Heart left ventricle (tissue), 16 donors: Measurements from ENCODE around the gene TRIM14. TPM values are rescaled to one million over a fixed set of nuclear protein-coding genes. Genes with fewer than 3 reads are reported as not detected.

ENCODE experiments used
- ATAC-seq, 4 donors: fragments of 200-7000 bp; cut with Tn5 transposase; one replicate each; pipeline ENCODE4 v1.9.1; 2020 to 2022; ENCODE audit warnings: moderate library complexity in 4 of 4, mild to moderate bottlenecking in 3 of 4, moderate number of reproducible peaks in 1 of 4
- DNase-seq, 5 donors: peaks; one replicate each; pipeline ENCODE4 v3.0.0-alpha.2; 2020
- H3K27ac ChIP-seq, 12 donors: fragments of 200-600 bp; sonication (generic) in 4 of 12; one replicate each; pipeline versions ENCODE4 v1.5.0 to v1.8.0; 2016 to 2022; ENCODE audit warnings: mild to moderate bottlenecking in 2 of 12
- H3K27me3 ChIP-seq, 9 donors: fragments of 200-600 bp; sonication (generic) in 2 of 9; one replicate each; pipeline versions ENCODE4 v1.5.1 to v1.8.0; 2016 to 2022; ENCODE audit warnings: mild to moderate bottlenecking in 3 of 9
- H3K36me3 ChIP-seq, 9 donors: fragments of 200-600 bp; sonication (generic) in 2 of 9; one replicate each; pipeline versions ENCODE4 v1.5.0 to v1.8.0; 2018 to 2022; ENCODE audit warnings: mild to moderate bottlenecking in 2 of 9
- H3K4me1 ChIP-seq, 12 donors: fragments of 200-600 bp; sonication (generic) in 4 of 12; one replicate each; pipeline versions ENCODE4 v1.5.0 to v1.8.0; 2016 to 2022; ENCODE audit warnings: mild to moderate bottlenecking in 3 of 12
- H3K4me3 ChIP-seq, 12 donors: fragments of 200-600 bp; sonication (generic) in 4 of 12; one replicate each; pipeline versions ENCODE4 v1.5.0 to v1.8.0; 2017 to 2022; ENCODE audit warnings: mild to moderate bottlenecking in 9 of 12, moderate library complexity in 4 of 12
- H3K9me3 ChIP-seq, 12 donors: fragments of 200-600 bp; sonication (generic) in 4 of 12; one replicate each; pipeline versions ENCODE4 v1.5.0 to v1.8.0; 2016 to 2022; ENCODE audit warnings: mild to moderate bottlenecking in 1 of 12
- CTCF ChIP-seq, 12 donors: fragments of 200-600 bp; sonication (generic) in 4 of 12; IDR thresholded peaks; one replicate each; pipeline versions ENCODE4 v1.5.0 to v1.8.0; 2018 to 2022; ENCODE audit warnings: antibody characterized with exemption in 12 of 12, mild to moderate bottlenecking in 5 of 12
- POLR2A ChIP-seq, 2 donors: fragments of 450-650 bp; IDR thresholded peaks; one replicate each; pipeline ENCODE4 v1.6.1; 2017; ENCODE audit warnings: antibody characterized with exemption in 2 of 2, mild to moderate bottlenecking in 2 of 2, moderate library complexity in 2 of 2
- WGBS, 4 donors: extraction: QIAGEN DNeasy Blood & Tissue Kit in 2 of 4; methylation state at CpG; one replicate each; pipeline versions ENCODE4 v1.1.5 to v1.1.7; 2013 to 2018; 5-methylcytosine and 5-hydroxymethylcytosine counted together
- intact Hi-C, 10 donors: fragments of 100-400 bp; cut with DNase I; formaldehyde crosslinking; loops; one replicate each; pipeline versions ENCODE4 v1.11.1 to v1.14.2; 2022
- polyA plus RNA-seq, 2 donors: library from polyadenylated mRNA; stranded (reverse); fragments of 200-250 nt; gene quantifications; one replicate each; pipeline ENCODE4 v1.2.3, GENCODE V29; 2013
- total RNA-seq, 9 donors: library from RNA; depleted of rRNA in 2 of 9; stranded (reverse); fragments of >200 nt in 2 of 9; fragmentation: NEBNext Ultra II Directional in 3 of 9; extraction: Animal tissue kit (Norgen Biotek cat#: 25700) in 3 of 9; gene quantifications; one replicate each; pipeline versions ENCODE4 v1.1.0 to v1.2.4, GENCODE V29; 2016 to 2023
- donor health status: ischemic (EF 13 %, LVEDD 7.1; RV severe dilation, severe dysfunction).
- donor health status: healthy with polysubstance abuse.
- donor health status: DM: no; HTN: yes; CAD: no.
- donor health status: DM: no; HTN: no; CAD: no.
- donor health status: ischemic (EF 25% LVEDD 6.9; RV normal size, moderate dysfunction).
- donor health status: ischemic (EF 25% LVEDD 5.7; RV mildly dilated, moderate dysfunction).
- donor health status: healthy.
- donor health status: DM: yes; HTN: yes; CAD: no.
- donor health status: ischemic (EF 35%, LVEDD 5.7; RV mildly dilated, moderate dysfunction).
- donor health status: nonischemic (EF 11% LVEDD 7.7; RV severe dilation, severe dysfunction).
- donor health status: DM: yes; HTN: yes; CAD: no.
- donor health status: PGD.
- donor health status: ischemic (EF 29% LVEDD 5.4; RV normal size, mild dysfunction).
- donor health status: nonischemic (EF 23%, LVEDD 6.1; RV moderate dilation, normal function).

The TRIM14 gene
- total and polyA plus RNA-seq, 11 donors = 0.89 to 20.8 (median 1.9) TPM

- Histone ChIP-seq H3K9me3 (no peaks in the 10 kb centered on the region), H3K4me1 (no peaks in the 10 kb centered on the region), H3K27me3 (peaks cover 0 to 2% (median 0%) of the 10 kb centered on the region in 9 donors), H3K27ac (no peak overlapping the region), H3K36me3 (peaks cover 0 to 11% (median 0%) of the 10 kb centered on the region in 9 donors), H3K4me3 (no peak overlapping the region)
- TF ChIP-seq POLR2A (IDR thresholded peaks at IDR 0.05) (no peak), CTCF (IDR thresholded peaks at IDR 0.05) (no peak)
- ATAC-seq (no peak), DNase-seq (no peak)
- 88 to 92% (median 91%) methylated on average over 7 of the region's 7 CpGs for WGBS, 4 donors
- intact Hi-C loops = no loop called here
Measured at GRCh38 chr9:98135938-98136337, 16.9 kb upstream of the TRIM14 start.

- Histone ChIP-seq H3K9me3 (no peaks in the 10 kb centered on the region), H3K4me3 (no peak overlapping the region), H3K27ac (no peak overlapping the region), H3K27me3 (peaks cover 0 to 2% (median 0%) of the 10 kb centered on the region in 9 donors), H3K36me3 (peaks cover 0 to 11% (median 0%) of the 10 kb centered on the region in 9 donors), H3K4me1 (no peaks in the 10 kb centered on the region)
- DNase-seq (no peak), ATAC-seq (no peak)
- WGBS, 4 donors = 85 to 94% (median 89%) methylated on average over 4 of the region's 4 CpGs
- TF ChIP-seq CTCF (IDR thresholded peaks at IDR 0.05) = no peak
- no peak for TF ChIP-seq POLR2A (IDR thresholded peaks at IDR 0.05)
- intact Hi-C loops = no loop called here
Measured at GRCh38 chr9:98135558-98135934, 16.5 kb upstream of the TRIM14 start.

GRCh38 chr9:98134702-98135557 lies 15.9 kb upstream of the TRIM14 start:
- H3K9me3 ChIP-seq = no peaks in the 10 kb centered on the region
- ATAC-seq (no peak), DNase-seq (no peak)
- peaks cover 0 to 11% (median 0%) of the 10 kb centered on the region in 9 donors for H3K36me3 ChIP-seq
- intact Hi-C loops = no loop called here
- H3K27me3 ChIP-seq = peaks cover 0 to 2% (median 0%) of the 10 kb centered on the region in 9 donors
- 87 to 95% (median 92%) methylated on average over 9 to 12 of the region's 12 CpGs for WGBS, 4 donors
- no peak overlapping the region for H3K27ac ChIP-seq
- H3K4me1 ChIP-seq = peaks cover 0 to under 1% (median 0%) of the 10 kb centered on the region in 12 donors
- no peak overlapping the region for H3K4me3 ChIP-seq
- TF ChIP-seq POLR2A (IDR thresholded peaks at IDR 0.05) = no peak
- no peak for TF ChIP-seq CTCF (IDR thresholded peaks at IDR 0.05)

GRCh38 chr9:98132806-98133631 lies 14.0 kb upstream of the TRIM14 start:
- H3K36me3 ChIP-seq = peaks cover 0 to 11% (median 0%) of the 10 kb centered on the region in 9 donors
- TF ChIP-seq POLR2A (IDR thresholded peaks at IDR 0.05) = no peak
- TF ChIP-seq CTCF (IDR thresholded peaks at IDR 0.05) = no peak
- no peaks in the 10 kb centered on the region for H3K27me3 ChIP-seq
- 76 to 80% (median 77%) methylated on average over 13 to 14 of the region's 14 CpGs for WGBS, 4 donors
- DNase-seq (no peak), ATAC-seq (no peak)
- H3K4me3 ChIP-seq = no peak overlapping the region
- H3K9me3 ChIP-seq = no peaks in the 10 kb centered on the region
- intact Hi-C loops = no loop called here
- peaks cover 0 to 20% (median 0%) of the 10 kb centered on the region in 12 donors for H3K4me1 ChIP-seq
- H3K27ac ChIP-seq = no peak overlapping the region
